GM21717 (cell line): ENCODE measurements around the gene UBA1.
A peak's percentile ranks its signal among the peaks of the same experiment; 100 is the strongest.

Experiments
- ATAC-seq: cut with Tn5 transposase; IDR thresholded peaks from one replicate; pipeline ENCODE4 v1.9.1; 2021; ENCODE audit warnings: mild to moderate bottlenecking, moderate library complexity; ENCODE audit not compliant: unreplicated experiment

Gene UBA1

DNA sequence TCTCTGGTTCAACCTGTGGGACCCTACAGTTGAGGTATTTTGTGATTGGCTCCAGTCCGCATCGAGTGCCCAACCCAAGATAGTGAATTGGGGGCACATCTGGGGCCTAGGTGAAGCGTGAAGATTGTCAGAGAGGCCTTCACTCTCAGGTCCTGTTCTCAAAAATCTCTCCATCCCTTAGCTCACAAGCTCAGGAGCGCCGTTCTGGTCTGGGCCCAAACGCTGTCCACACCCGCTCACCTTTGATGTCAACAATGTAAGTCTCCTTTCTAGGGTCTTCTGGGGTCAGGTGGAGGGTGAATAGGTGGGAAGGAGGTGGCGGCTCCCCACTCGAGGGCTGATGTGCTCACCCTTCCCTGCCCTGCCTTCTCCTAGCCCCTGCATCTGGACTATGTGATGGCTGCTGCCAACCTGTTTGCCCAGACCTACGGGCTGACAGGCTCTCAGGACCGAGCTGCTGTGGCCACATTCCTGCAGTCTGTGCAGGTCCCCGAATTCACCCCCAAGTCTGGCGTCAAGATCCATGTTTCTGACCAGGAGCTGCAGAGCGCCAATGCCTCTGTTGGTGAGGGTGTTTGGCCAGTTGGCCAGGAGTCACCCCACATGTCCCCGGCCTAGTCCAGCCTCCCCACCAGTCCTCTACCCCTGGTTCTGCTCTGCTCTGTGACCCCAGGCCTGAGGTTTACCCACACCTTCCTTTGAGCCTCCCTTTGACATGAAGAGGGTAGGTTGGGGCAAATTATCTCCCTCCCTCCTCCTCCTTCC is 17.2 kb downstream of the UBA1 start:
- ATAC-seq = no peak

DNA sequence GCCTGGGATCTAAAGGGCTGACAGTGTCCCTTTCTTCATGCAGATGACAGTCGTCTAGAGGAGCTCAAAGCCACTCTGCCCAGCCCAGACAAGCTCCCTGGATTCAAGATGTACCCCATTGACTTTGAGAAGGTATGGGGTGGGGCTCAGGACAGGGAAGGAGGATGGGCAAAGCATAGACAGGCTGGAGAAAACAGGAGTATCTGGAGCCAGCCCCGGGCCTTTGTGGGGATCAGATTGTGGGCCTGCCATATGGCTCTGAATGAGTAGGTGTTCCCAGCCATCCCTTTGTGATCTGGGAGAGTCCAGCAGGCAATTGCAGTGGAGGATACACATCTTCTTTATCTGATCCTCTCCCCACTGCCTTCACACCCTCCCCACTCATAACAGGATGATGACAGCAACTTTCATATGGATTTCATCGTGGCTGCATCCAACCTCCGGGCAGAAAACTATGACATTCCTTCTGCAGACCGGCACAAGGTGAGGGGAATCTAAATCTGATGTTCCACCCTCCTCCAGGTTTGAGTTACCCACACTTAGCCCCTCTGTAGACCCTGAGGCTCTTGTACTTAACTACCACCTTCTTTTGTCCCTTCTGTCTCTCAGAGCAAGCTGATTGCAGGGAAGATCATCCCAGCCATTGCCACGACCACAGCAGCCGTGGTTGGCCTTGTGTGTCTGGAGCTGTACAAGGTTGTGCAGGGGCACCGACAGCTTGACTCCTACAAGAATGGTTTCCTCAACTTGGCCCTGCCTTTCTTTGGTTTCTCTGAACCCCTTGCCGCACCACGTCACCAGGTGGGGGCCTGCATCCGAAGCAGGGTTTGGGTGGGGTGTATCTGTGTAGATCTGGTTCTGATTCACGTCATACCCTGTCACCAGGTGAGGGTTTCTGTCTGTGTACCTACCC is 19.0 kb downstream of the UBA1 start:
- no peak for ATAC-seq

DNA sequence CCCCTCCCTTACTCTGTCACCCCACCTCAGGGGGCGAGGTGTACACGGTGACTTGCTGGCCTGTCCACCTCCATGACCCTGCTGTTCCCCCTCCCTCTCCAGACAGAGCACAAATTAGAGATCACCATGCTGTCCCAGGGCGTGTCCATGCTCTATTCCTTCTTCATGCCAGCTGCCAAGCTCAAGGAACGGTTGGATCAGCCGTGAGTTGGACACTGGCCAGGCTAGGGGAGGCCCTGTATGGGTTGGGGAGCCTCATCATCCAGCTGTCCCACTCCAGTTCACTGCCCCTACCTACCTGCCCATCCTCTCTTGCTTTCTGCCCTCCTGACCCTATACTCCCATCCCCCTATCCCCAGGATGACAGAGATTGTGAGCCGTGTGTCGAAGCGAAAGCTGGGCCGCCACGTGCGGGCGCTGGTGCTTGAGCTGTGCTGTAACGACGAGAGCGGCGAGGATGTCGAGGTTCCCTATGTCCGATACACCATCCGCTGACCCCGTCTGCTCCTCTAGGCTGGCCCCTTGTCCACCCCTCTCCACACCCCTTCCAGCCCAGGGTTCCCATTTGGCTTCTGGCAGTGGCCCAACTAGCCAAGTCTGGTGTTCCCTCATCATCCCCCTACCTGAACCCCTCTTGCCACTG is 20.9 kb downstream of the UBA1 start:
- no peak for ATAC-seq

DNA sequence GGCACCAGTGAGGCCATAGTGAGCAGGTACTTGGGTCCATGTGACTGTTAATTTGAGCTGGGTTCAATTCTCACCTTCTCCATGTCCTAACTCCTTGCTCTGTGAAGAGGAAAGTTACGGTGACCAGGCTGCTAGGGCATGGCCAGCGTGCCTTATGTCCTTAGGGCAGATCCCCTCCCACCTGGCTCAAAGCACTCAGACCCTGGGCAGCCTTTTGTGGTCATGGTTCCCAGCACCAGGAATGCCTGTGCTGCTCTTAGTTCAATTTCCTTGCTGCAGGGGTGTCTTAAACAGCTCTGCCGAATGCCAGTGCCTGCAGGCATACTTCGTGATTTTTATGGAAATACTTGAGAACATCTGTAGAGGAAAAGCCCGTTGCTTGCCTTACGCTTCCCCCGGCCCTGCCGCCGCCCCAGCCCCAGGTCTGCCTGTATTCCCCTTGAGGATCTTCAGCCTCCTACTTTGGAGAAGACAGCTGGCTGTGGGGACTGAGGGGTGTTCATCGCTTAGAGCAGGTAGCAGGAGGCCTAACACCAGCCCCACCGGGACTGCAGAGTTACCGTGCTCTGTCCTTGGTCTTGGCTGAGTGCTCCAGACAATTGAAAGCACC is 21.8 kb downstream of the UBA1 start:
- ATAC-seq = no peak

DNA sequence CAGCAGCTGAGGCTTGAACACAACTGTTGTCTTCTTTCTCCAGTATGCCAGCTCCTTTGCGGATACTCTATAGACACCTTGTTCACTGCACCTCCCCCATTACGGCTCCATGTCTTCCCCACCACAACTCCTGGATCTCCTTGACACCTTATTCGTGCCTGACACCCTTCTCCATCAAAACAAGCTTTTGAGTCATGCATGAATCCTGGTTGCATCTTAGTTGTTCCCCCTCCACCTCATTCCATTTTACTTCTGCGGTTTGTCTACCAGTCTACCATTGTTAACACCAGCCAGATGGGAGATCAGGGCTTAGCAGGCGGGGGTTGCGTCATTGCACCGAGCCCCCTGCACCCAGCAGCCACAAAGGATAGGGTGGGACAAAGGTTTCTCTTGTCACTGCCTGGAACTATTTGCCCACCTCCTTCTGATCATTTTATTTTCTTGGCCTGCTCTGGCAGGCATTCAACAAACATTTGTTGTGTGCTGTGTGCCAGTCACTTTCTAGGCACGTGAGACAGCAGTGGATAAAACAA is 22.8 kb downstream of the UBA1 start:
- no peak for ATAC-seq

DNA sequence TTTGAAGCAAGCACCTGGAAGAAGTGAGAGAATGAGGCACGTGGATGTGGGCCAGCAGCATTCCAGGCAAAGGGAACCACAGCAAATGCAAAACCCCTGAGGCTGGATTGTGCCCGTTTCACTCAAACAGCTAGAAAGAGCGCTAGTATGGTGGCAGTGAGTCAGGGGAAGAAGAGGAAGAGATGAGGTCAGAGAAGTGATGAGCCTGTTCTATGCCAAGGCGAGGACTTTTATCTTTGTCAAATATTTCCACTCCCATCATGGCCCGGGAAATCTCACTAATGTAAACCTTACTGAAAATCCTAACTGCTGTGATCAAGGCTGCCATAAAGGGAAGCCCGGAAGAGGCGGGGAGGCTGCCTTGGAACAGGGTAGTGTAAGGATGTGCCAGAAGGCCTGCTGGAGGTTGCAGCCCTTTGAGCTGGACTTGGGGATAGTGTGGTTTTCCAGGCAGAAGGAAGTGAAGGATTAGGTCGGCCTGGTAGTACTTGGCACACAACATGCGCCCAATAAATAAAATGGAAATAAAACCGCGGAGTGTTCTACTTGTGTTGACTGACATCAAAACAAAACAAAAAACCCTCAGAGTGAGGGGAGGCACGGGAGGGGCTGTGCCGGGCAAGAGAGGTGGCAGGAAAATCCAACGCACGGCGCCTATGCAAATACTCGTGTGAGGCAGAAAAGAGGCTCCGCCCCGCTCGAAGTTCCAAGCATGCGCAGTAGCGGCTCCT is 23.7 kb downstream of the UBA1 start:
- ATAC-seq = no peak

DNA sequence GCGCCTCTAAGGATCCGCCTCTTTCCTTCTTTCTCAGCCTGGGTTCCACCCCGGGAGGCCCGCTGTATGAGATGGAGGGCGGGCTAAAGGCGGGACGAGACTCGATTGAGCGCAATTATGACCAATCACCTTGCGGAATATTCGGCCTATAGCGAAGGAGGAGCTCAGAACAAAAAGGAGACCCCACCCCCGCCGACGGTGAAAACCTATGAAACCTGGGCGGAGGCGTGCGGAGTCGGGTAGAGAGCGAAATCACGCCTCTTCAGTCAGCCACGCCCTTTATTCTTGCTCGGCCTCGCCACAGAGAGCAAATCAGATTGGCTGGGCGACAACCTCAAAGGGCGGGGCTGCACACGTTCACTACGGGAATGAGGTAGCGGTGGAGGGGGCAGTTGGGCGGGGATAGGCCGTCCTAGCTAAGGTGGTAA is 24.2 kb downstream of the UBA1 start:
- peak; percentile 88 for ATAC-seq

DNA sequence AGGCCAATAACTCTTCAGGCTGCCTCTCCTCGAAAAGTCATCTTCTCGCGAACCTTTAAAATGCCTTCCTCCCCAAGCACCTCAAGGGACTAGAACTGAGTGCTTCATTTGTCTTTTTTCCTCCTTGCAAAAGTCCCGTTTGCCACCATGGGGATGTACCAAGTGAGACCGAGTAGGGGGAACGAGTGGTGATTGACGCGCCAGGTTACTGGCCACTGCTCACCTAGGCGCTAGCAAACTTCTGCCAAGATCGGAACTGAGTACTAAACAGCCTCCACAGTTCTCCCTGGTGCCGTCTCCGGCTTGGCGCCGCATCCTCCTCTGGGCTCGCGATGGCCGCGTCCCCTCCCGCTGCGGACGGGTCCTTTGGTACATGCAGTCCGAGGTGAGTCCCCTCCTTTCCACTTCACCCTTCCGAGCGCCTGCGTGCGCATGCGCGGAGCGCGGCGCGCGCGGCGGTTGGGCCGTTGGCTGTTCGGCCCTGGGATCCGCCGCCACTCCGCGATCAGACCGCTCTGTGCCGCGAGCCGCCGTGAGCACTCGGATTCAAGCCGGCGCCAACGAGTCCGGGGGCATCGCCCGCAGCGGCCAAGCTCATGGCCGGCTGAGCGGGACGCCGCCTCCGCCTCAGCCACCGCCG is 24.8 kb downstream of the UBA1 start, which contains the start of gene CDK16:
Gene CDK16, plus strand, starts transcription at position 402 of the 640 bp plus-strand sequence. CDS start 4,877 bp downstream, outside the sequence.
- peak; percentile 44 for ATAC-seq

DNA sequence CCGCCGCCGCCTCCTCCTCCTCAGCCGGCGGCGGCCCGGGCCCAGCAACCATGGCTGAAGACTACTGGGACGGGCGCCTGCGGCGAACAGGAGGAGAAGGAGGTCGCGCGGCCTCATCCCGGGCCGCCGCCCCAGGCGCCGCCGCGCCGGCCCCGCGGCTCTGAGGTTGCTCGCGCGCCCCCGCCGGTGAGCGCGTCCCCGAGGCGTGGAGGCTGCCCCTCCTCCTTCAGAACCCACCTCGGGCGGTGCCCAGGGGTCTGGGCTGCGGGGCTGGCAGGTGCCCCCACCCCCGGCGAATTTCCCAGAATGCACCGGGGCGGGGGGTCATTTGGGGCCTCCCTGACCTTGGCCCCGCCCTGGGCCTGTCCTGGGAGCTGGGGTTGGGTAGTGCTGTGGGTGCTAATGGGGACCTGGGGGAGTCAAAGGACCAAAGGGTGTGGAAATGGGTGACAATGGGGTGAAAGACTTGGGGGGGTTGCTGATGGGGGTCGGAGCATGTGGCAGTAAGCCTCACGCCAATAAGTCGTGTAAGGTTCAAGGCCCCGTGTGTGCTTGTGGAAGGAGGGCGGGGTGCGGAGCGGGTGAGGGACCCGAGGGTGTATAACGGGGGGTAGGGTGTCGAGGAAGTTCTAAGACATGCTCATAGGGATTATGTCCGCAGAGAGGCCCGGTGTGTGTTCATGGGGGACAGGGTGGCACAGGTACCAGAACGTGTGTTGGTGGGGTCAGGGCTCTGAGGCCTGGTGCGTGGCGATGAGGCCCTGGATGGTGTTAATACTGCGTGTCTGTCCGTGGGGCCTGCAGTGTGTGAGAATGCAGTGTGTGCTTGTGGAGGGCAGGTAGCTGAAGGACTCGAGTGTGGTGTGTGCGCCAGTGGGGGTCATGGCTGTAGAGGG is 25.5 kb downstream of the UBA1 start:
- ATAC-seq = peak; percentile 0

DNA sequence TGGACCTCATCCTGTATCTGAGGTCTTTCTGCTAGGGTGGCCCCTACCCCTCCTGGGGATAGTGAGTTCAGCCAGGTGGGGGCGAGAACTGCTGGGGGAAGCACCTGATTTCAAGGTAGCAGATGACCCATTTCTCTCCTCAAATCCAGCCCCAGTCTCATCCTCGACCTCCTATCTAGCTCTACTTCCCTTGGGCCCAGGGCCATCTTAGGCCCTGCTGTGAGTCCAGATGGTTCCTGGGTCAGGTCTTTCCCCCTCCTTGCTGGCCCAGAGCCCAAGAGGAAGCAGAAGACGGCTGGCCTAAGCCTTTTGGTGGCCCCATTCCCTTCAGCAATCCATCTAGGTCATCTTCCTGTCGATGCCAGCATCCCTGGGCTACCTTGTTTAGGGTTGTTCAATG is 28.1 kb downstream of the UBA1 start:
- ATAC-seq = no peak

DNA sequence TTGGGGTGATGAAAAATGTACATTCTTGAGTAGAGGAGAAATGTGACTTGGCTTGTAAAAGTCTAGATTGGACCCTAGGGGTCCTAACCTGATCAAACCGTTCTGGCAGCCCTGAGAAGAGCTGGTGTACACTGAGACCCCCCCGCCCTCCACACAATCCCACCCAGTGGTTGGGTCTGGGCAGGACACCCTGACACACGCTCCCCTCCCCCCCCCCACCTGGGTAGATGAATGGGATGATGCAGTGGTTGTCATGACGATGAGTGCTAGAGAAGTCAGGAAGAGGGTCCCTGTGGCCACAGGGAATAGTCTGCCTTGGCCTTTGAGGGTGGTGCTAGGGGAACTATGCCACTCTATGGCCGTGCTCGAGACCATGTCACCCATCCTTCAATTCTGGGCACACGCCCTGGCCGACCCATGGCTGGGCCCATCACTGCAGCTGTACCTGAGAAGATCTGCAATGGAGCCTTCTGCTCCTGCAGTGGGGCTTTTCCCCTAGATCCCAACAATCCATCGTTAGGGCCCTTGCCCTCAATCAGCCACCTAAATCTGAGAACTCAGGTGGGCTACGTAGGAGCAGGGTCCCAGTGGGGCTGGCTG is 29.2 kb downstream of the UBA1 start:
- ATAC-seq = no peak

DNA sequence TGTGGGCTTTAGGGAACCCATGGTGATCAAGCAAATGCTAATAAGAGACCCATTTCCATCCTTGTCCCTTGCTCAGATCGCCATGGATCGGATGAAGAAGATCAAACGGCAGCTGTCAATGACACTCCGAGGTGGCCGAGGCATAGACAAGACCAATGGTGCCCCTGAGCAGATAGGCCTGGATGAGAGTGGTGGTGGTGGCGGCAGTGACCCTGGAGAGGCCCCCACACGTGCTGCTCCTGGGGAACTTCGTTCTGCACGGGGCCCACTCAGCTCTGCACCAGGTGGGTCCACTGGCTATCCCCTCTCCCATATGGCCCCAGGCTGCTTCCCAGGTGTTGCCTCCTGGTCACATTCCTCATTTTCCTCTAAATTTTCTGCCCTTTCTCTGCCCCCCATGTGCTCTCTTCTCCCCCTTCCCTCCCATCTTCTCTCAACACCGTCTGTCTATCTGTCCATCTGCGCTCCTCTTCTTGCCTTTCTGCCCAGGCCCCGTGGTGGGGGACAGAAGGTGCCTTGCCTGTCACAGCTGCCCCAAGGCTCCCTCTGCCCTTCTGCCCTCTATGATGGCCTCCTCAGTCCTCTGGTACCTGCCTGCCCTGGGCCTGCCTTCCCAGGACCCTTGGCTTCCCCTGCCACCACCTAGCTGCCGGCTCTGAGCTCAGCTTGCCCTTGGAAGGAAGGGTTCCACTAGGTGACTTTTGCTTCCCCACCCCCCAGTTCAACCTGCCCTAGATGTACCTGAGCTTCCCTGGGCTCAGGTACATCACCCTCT is 30.0 kb downstream of the UBA1 start:
- no peak for ATAC-seq

DNA sequence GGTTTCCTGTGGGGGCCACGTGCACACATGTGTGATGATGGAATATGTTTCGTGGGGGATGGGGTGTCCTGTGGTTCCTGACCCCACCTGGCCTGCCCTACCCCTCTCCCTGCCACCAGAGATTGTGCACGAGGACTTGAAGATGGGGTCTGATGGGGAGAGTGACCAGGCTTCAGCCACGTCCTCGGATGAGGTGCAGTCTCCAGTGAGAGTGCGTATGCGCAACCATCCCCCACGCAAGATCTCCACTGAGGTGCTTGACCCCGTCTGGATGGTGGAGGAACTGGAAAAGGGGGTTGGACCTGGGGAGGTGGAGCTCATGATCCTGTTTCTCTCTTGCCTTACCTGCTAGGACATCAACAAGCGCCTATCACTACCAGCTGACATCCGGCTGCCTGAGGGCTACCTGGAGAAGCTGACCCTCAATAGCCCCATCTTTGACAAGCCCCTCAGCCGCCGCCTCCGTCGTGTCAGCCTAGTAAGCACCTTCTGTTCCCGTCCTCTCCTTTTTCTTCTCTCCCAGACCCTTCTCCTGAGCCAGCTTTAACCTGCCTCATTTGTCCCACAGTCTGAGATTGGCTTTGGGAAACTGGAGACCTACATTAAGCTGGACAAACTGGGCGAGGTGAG is 30.8 kb downstream of the UBA1 start:
- no peak for ATAC-seq

DNA sequence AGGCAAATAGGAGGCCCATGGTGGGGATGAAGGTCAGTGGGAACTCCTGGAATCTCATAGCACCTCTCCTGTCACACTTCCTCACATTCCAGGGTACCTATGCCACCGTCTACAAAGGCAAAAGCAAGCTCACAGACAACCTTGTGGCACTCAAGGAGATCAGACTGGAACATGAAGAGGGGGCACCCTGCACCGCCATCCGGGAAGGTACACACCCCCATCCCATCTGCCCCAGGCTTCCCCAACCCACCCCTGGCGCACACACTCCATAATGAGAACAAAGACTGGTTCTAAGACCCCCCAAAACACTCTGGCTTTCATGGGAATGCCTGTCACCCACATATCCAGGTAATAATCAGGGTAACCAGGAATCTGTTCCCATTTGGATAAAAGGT is 31.3 kb downstream of the UBA1 start:
- ATAC-seq = no peak

DNA sequence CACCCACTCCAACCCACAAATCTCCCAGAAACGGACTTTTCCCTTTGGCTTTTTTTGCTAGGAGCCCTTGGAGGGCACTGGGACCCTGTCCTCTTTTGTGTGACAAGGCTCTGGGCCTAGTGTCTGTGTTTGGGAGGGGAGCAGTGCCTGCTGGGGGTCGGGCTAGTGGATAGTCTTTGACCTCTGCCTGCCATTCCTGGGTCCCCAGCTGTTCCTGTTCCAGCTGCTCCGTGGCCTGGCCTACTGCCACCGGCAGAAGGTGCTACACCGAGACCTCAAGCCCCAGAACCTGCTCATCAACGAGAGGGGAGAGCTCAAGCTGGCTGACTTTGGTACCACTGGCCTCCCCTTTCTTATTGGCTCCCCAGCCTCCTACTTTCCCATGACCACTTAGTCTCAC is 32.4 kb downstream of the UBA1 start:
- ATAC-seq = no peak

DNA sequence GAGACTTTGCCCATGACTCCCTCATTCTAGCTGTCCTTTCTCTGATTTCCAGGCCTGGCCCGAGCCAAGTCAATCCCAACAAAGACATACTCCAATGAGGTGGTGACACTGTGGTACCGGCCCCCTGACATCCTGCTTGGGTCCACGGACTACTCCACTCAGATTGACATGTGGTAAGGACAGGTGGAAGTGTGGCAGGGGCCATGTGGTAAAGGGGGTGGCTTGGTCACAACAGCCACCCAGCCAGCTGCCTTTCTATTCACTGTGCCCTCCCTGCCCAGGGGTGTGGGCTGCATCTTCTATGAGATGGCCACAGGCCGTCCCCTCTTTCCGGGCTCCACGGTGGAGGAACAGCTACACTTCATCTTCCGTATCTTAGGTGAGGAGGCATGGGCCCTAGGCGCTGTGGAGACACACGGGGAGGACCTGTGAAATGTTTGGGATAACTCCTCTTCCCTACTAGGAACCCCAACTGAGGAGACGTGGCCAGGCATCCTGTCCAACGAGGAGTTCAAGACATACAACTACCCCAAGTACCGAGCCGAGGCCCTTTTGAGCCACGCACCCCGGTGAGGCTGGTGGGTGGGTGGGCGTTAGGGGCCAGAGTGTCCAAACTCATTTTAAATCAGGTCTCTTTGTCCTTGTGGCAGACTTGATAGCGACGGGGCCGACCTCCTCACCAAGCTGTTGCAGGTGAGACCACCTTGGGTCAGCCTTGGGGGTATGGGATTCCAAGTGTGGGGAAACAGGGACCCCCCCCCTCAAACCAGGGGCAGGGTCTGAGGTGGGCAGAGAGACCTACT is 33.1 kb downstream of the UBA1 start:
- no peak for ATAC-seq

DNA sequence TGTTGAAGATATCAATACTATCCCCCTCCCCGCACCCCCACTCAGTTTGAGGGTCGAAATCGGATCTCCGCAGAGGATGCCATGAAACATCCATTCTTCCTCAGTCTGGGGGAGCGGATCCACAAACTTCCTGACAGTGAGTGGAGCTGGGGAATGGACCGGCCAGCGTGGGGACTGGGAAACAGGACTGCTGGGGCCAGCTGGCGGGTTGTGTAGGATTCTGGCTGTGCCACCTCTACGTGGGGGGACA is 33.6 kb downstream of the UBA1 start:
- ATAC-seq = no peak
